ENCODE results near the gene FBXO11. TPM values are rescaled to one million over a fixed set of nuclear protein-coding genes. Genes with fewer than 3 reads are reported as not detected.
"Not testable (repeated sequence)": the region's sequence is repeated elsewhere in the genome, so short reads cannot be mapped to it uniquely, and the experiment has no call there.

FBXO11 gene
- total RNA-seq, 1 experiment from 2014 or later = 60.5 TPM

GRCh38 chr2:47917276-47917961, 11.1 kb upstream of the FBXO11 start:
- CTCF ChIA-PET = interaction anchor here (0.6 kb wide), 1 partner anchor 302 kb away, joined by 3 read pairs; no protein-coding TSS in a partner anchor
- intact Hi-C loops (cut with micrococcal nuclease; ENCODE audit: unreplicated experiment) = no loop called here

GRCh38 chr2:47916412-47916811, 10.1 kb upstream of the FBXO11 start:
- CTCF ChIA-PET = no interaction called here
- H3K4me3 Mint-ChIP-seq (ENCODE audit: unreplicated experiment) = no peak overlapping the region
- H3K9me3 ChIP-seq = no peaks in the 10 kb centered on the region
- no peaks in the 10 kb centered on the region for H3K4me1 ChIP-seq
- no TSS peak for BruUV-seq (replicated peaks)
- no peaks in the 10 kb centered on the region for H3K36me3 Mint-ChIP-seq (ENCODE audit: insufficient read depth, unreplicated experiment)
- no peak overlapping the region for H3K4me3 ChIP-seq (ENCODE audit: low read depth, low read length)
- intact Hi-C loops (cut with micrococcal nuclease; ENCODE audit: unreplicated experiment) = no loop called here
- TF ChIP-seq CTCF (IDR thresholded peaks at IDR 0.05; ENCODE audit: insufficient read depth in 1 of 2, low read depth in 1 of 2, low read length in 1 of 2, severe bottlenecking in 1 of 2, unreplicated experiment in 1 of 2) = no peak
- H3K27me3 Mint-ChIP-seq (ENCODE audit: insufficient read depth, unreplicated experiment) = no peaks in the 10 kb centered on the region
- no peaks in the 10 kb centered on the region for H3K4me1 Mint-ChIP-seq (ENCODE audit: low read depth, unreplicated experiment)
- H3K27me3 ChIP-seq (replicated peaks; ENCODE audit: control insufficient read depth, insufficient read depth, low read length) = no peaks in the 10 kb centered on the region
- no peaks in the 10 kb centered on the region for H3K9me3 Mint-ChIP-seq (ENCODE audit: unreplicated experiment)
- DNase-seq = no peak
- POLR2A ChIA-PET = no interaction called here
- no peak overlapping the region for H3K27ac Mint-ChIP-seq (ENCODE audit: unreplicated experiment)
- H3K36me3 ChIP-seq (ENCODE audit: control insufficient read depth, insufficient read depth, low read length) = no peaks in the 10 kb centered on the region

More at GRCh38 chr2:47917276-47917961, 11.1 kb upstream of the FBXO11 start:
- Histone ChIP-seq H3K36me3 (ENCODE audit: control insufficient read depth, insufficient read depth, low read length) (no peaks in the 10 kb centered on the region), H3K27me3 (replicated peaks; ENCODE audit: control insufficient read depth, insufficient read depth, low read length) (no peaks in the 10 kb centered on the region), H3K4me3 (ENCODE audit: low read depth, low read length) (no peak overlapping the region), H3K9me3 (no peaks in the 10 kb centered on the region), H3K4me1 (no peaks in the 10 kb centered on the region)
- no peaks in the 10 kb centered on the region for H3K36me3 Mint-ChIP-seq (ENCODE audit: insufficient read depth, unreplicated experiment)
- no peaks in the 10 kb centered on the region for H3K27me3 Mint-ChIP-seq (ENCODE audit: insufficient read depth, unreplicated experiment)
- POLR2A ChIA-PET = no interaction called here
- BruUV-seq (replicated peaks) = no TSS peak
- no peaks in the 10 kb centered on the region for H3K9me3 Mint-ChIP-seq (ENCODE audit: unreplicated experiment)
- TF ChIP-seq CTCF (IDR thresholded peaks at IDR 0.05; ENCODE audit: insufficient read depth in 1 of 2, low read depth in 1 of 2, low read length in 1 of 2, severe bottlenecking in 1 of 2, unreplicated experiment in 1 of 2) = no peak
- H3K27ac Mint-ChIP-seq (ENCODE audit: unreplicated experiment) = no peak overlapping the region
- no peak for DNase-seq
- no peak overlapping the region for H3K4me3 Mint-ChIP-seq (ENCODE audit: unreplicated experiment)
- no peaks in the 10 kb centered on the region for H3K4me1 Mint-ChIP-seq (ENCODE audit: low read depth, unreplicated experiment)

- H3K27ac Mint-ChIP-seq (ENCODE audit: unreplicated experiment); DNase-seq; H3K4me3 ChIP-seq (ENCODE audit: low read depth, low read length); H3K4me3 Mint-ChIP-seq (ENCODE audit: unreplicated experiment); intact Hi-C loops (cut with micrococcal nuclease; ENCODE audit: unreplicated experiment); H3K27me3 Mint-ChIP-seq (ENCODE audit: insufficient read depth, unreplicated experiment); H3K36me3 ChIP-seq (ENCODE audit: control insufficient read depth, insufficient read depth, low read length); CTCF ChIA-PET; BruUV-seq (replicated peaks); H3K27me3 ChIP-seq (replicated peaks; ENCODE audit: control insufficient read depth, insufficient read depth, low read length); H3K4me1 Mint-ChIP-seq (ENCODE audit: low read depth, unreplicated experiment); H3K9me3 ChIP-seq; H3K9me3 Mint-ChIP-seq (ENCODE audit: unreplicated experiment); H3K4me1 ChIP-seq; POLR2A ChIA-PET: not testable (repeated sequence)
- H3K36me3 Mint-ChIP-seq (ENCODE audit: insufficient read depth, unreplicated experiment) = peaks cover 14% of the 10 kb centered on the region
These were observed 4.4 kb upstream of the FBXO11 start for GRCh38 chr2:47910662-47911061.

Measured in Caco-2 (cell line).